MM.1S (cell line): Measurements from ENCODE around the gene SURF6.

Source experiments
- CTCF ChIP-seq: fragments of 300-600 bp; sonication (generic); IDR thresholded peaks from 2 replicates; pipeline ENCODE4 v1.5.1; 2016; ENCODE audit warnings: antibody characterized with exemption, low read length, mixed read lengths
- EZH2 ChIP-seq: fragments of 300-600 bp; sonication (generic); optimal IDR thresholded peaks from 2 replicates; pipeline ENCODE3; 2017; ENCODE audit warnings: low read depth, mild to moderate bottlenecking, antibody characterized with exemption, low read length, mixed read lengths
- EZH2phosphoT487 ChIP-seq: fragments of 300-600 bp; sonication (generic); IDR thresholded peaks from 2 replicates; pipeline ENCODE4 v1.6.1; 2018; ENCODE audit warnings: antibody characterized with exemption, low read length

- no peak for TF ChIP-seq CTCF
- no peak for TF ChIP-seq EZH2
- no peak for TF ChIP-seq EZH2phosphoT487
These were observed 32.5 kb downstream of the SURF6 start for GRCh38 chr9:133303266-133304157.
